Spleen (tissue), 7 donors: ENCODE measurements around the gene HLCS.

Experiments used
- POLR2A ChIP-seq, 3 donors: fragments of 450-650 bp; IDR thresholded peaks; one replicate each; pipeline ENCODE4 v1.5.1; 2017; ENCODE audit warnings: antibody characterized with exemption in 3 of 3, mild to moderate bottlenecking in 1 of 3
- TF ChIP-seq, protein P1 (sequence below), 11 experiments: fragments of 200-600 bp in 7 of 11; fragments of 450-650 bp in 4 of 11; sonication (generic) in 4 of 11; IDR thresholded peaks in 8 of 11; conservative IDR thresholded peaks in 3 of 11; 1 replicate in 7 of 11; 2 replicates in 4 of 11; pipeline versions ENCODE4 v1.4.0 to v1.8.0; 2016 to 2021; ENCODE audit warnings: antibody characterized with exemption in 11 of 11, inconsistent platforms in 4 of 11, mild to moderate bottlenecking in 1 of 11
- donor health status: DM: no; HTN: no; CAD: no; lungs with moderate emphysema.
- donor health status: DM: no; HTN: no; CAD: no.
- donor health status: DM: no; HTN: no; CAD: no.

- no peak for TF ChIP-seq POLR2A (IDR thresholded peaks at IDR 0.05)
- TF ChIP-seq, protein P1, sequence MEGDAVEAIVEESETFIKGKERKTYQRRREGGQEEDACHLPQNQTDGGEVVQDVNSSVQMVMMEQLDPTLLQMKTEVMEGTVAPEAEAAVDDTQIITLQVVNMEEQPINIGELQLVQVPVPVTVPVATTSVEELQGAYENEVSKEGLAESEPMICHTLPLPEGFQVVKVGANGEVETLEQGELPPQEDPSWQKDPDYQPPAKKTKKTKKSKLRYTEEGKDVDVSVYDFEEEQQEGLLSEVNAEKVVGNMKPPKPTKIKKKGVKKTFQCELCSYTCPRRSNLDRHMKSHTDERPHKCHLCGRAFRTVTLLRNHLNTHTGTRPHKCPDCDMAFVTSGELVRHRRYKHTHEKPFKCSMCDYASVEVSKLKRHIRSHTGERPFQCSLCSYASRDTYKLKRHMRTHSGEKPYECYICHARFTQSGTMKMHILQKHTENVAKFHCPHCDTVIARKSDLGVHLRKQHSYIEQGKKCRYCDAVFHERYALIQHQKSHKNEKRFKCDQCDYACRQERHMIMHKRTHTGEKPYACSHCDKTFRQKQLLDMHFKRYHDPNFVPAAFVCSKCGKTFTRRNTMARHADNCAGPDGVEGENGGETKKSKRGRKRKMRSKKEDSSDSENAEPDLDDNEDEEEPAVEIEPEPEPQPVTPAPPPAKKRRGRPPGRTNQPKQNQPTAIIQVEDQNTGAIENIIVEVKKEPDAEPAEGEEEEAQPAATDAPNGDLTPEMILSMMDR (IDR thresholded peaks at IDR 0.05 in 8 of 11, conservative IDR thresholded peaks at IDR 0.05 in 3 of 11), result no peak
These were observed 193.4 kb downstream of the HLCS start for GRCh38 chr21:36773117-36773516.
